HCT116 (cell line): ENCODE measurements around the gene EIF2S3B. TPM values are rescaled to one million over a fixed set of nuclear protein-coding genes. Genes with fewer than 3 reads are reported as not detected.

Experiments
- ATAC-seq: fragments of 200-7000 bp; cut with Tn5 transposase; 2 replicates; pipeline ENCODE4 v1.9.1; 2020; ENCODE audit warnings: mild to moderate bottlenecking, moderate library complexity
- BruUV-seq: library from RNA; stranded (reverse); fragments of 400-500 nt; replicated peaks from 2 replicates; lab custom pipeline; 2021; lab: Mats Ljungman, UMichigan
- CTCF ChIA-PET: fragments of 300-600 bp; sonication (Branson Sonifier 250); formaldehyde crosslinking; loops from one replicate; lab custom pipeline; 2021; ENCODE audit warnings: antibody characterized with exemption; lab: Charles Lee
- POLR2A ChIA-PET: fragments of 300-600, 350-600 bp; sonication (Branson Sonifier 250); formaldehyde crosslinking; loops from one replicate; lab custom pipeline; 2021; ENCODE audit warnings: antibody characterized with exemption; lab: Charles Lee
- RAD21 ChIA-PET, 2 experiments: fragments of 300-600 bp; sonication (Branson Sonifier 250); formaldehyde crosslinking; loops; one replicate each; lab custom pipeline; 2023; ENCODE audit warnings: low total read pairs in 2 of 2; ENCODE audit not compliant: uncharacterized antibody in 2 of 2, unreplicated experiment in 2 of 2, low non-redundant PET in 1 of 2; lab: Charles Lee
- DNase-seq: peaks from one replicate; pipeline ENCODE4 v3.0.0-alpha.2; 2010; ENCODE audit warnings: low read depth, low spot score
- H2AFZ ChIP-seq: fragments of 200-600 bp; shearing (Covaris generic), sonication (generic); 2 replicates; pipeline ENCODE4 v1.6.1; 2017; ENCODE audit warnings: low read depth, mixed run types, mixed read lengths, antibody characterized with exemption, low read length; ENCODE audit not compliant: poor library complexity, severe bottlenecking
- H3K27ac ChIP-seq: 2 replicates; pipeline ENCODE4 v1.5.1; 2012; ENCODE audit warnings: low read depth, low read length
- H3K27me3 ChIP-seq: fragments of 200-600 bp; sonication (generic); 2 replicates; pipeline ENCODE4 v1.6.1; 2016; ENCODE audit warnings: mixed run types, low read length, mixed read lengths; ENCODE audit not compliant: insufficient read depth
- H3K36me3 ChIP-seq, 2 experiments: fragments of 200-500 bp in 1 of 2; fragments of 200-600 bp in 1 of 2; sonication (Bioruptor generic) in 1 of 2; sonication (generic) in 1 of 2; 2 replicates each; pipeline versions ENCODE4 v1.5.1 to v1.6.1; 2014 to 2016; ENCODE audit warnings: low read length in 2 of 2, inconsistent platforms in 1 of 2, mixed read lengths in 1 of 2, mixed run types in 1 of 2; ENCODE audit not compliant: insufficient read depth in 2 of 2, control insufficient read depth in 1 of 2
- H3K4me1 ChIP-seq, 2 experiments: fragments of 200-600 bp in 1 of 2; sonication (generic) in 1 of 2; 2 replicates each; pipeline versions ENCODE4 v1.5.1 to v1.6.1; 2012 to 2017; ENCODE audit warnings: low read length in 2 of 2, inconsistent platforms in 1 of 2, mild to moderate bottlenecking in 1 of 2, mixed read lengths in 1 of 2, mixed run types in 1 of 2, moderate library complexity in 1 of 2; ENCODE audit not compliant: insufficient read depth in 2 of 2, control insufficient read depth in 1 of 2
- H3K4me2 ChIP-seq: fragments of 200-600 bp; sonication (generic); 2 replicates; pipeline ENCODE4 v1.6.1; 2017; ENCODE audit warnings: mixed run types, low read length, mixed read lengths
- H3K4me3 ChIP-seq, 2 experiments: fragments of 200-600 bp in 1 of 2; sonication (generic) in 1 of 2; replicated peaks in 1 of 2; 2 replicates each; pipeline ENCODE4 v1.5.1; 2011 to 2016; ENCODE audit warnings: low read length in 2 of 2, control low read depth in 1 of 2, low read depth in 1 of 2, mild to moderate bottlenecking in 1 of 2, mixed read lengths in 1 of 2, mixed run types in 1 of 2
- H3K79me2 ChIP-seq: fragments of 200-600 bp; sonication (generic); 2 replicates; pipeline ENCODE4 v1.6.1; 2017; ENCODE audit warnings: mild to moderate bottlenecking, mixed run types, low read length, moderate library complexity, mixed read lengths; ENCODE audit not compliant: insufficient read depth
- H3K9ac ChIP-seq: fragments of 200-600 bp; sonication (generic); 2 replicates; pipeline ENCODE4 v1.6.1; 2016; ENCODE audit warnings: low read length, mixed read lengths
- H3K9me2 ChIP-seq: fragments of 200-600 bp; sonication (generic), shearing (Covaris generic); 2 replicates; pipeline ENCODE4 v1.6.1; 2017; ENCODE audit warnings: mixed run types, mild to moderate bottlenecking, moderate library complexity; ENCODE audit not compliant: insufficient read depth
- H3K9me3 ChIP-seq, 2 experiments: fragments of 200-500 bp in 1 of 2; fragments of 200-600 bp in 1 of 2; sonication (Bioruptor generic) in 1 of 2; sonication (generic) in 1 of 2; 2 replicates each; pipeline ENCODE4 v1.6.1; 2014 to 2017; ENCODE audit warnings: low read length in 2 of 2, mixed read lengths in 2 of 2, inconsistent platforms in 1 of 2, low read depth in 1 of 2, mild to moderate bottlenecking in 1 of 2, mixed run types in 1 of 2, moderate library complexity in 1 of 2; ENCODE audit not compliant: control insufficient read depth in 1 of 2, insufficient read depth in 1 of 2
- H4K20me1 ChIP-seq: fragments of 200-600 bp; sonication (generic), shearing (Covaris generic); 2 replicates; pipeline ENCODE4 v1.6.1; 2017; ENCODE audit warnings: mixed run types, mild to moderate bottlenecking, moderate library complexity; ENCODE audit not compliant: insufficient read depth
- CBX3 ChIP-seq: IDR thresholded peaks from 2 replicates; pipeline ENCODE4 v1.6.1; 2012; ENCODE audit warnings: low read depth
- CEBPB ChIP-seq: IDR thresholded peaks from 2 replicates; pipeline ENCODE4 v1.6.1; 2012; ENCODE audit warnings: low read depth
- EGR1 ChIP-seq: IDR thresholded peaks from 2 replicates; pipeline ENCODE4 v1.6.1; 2012; ENCODE audit warnings: low read depth
- ELF1 ChIP-seq: IDR thresholded peaks from 2 replicates; pipeline ENCODE4 v1.6.1; 2012; ENCODE audit warnings: low read depth, borderline replicate concordance
- EZH2phosphoT487 ChIP-seq: fragments of 200-600 bp; IDR thresholded peaks from 2 replicates; pipeline ENCODE4 v1.6.1; 2018; ENCODE audit warnings: antibody characterized with exemption, borderline replicate concordance
- FOSL1 ChIP-seq: IDR thresholded peaks from 2 replicates; pipeline ENCODE4 v1.6.1; 2012; ENCODE audit warnings: low read depth
- RAD21 ChIP-seq: IDR thresholded peaks from 2 replicates; pipeline ENCODE4 v1.6.1; 2012; ENCODE audit warnings: low read depth, mild to moderate bottlenecking
- SIN3A ChIP-seq: IDR thresholded peaks from 2 replicates; pipeline ENCODE4 v1.6.1; 2012; ENCODE audit warnings: low read depth
- SP1 ChIP-seq: IDR thresholded peaks from 2 replicates; pipeline ENCODE4 v1.6.1; 2012; ENCODE audit warnings: low read depth
- SRF ChIP-seq: IDR thresholded peaks from 2 replicates; pipeline ENCODE4 v1.6.1; 2012; ENCODE audit warnings: low read depth
- ZNF274 ChIP-seq: fragments of 200-500 bp; sonication (Bioruptor generic); IDR thresholded peaks from 2 replicates; pipeline ENCODE4 v1.6.1; 2014; ENCODE audit warnings: mild to moderate bottlenecking, low read depth, low read length, inconsistent platforms
- intact Hi-C: fragments of 100-400 bp; cut with micrococcal nuclease; formaldehyde crosslinking; loops from 2 replicates; pipeline ENCODE4 v1.10.0; 2022
- total RNA-seq: library from RNA; stranded (reverse); gene quantifications from one replicate; pipeline ENCODE4 v1.2.1, GENCODE V29; 2021; ENCODE audit not compliant: unreplicated experiment
- TF ChIP-seq, protein P1 (sequence below): IDR thresholded peaks from 2 replicates; pipeline ENCODE4 v1.6.1; 2012
- TF ChIP-seq, protein P2 (sequence below), 3 experiments: fragments of 200-600 bp in 1 of 3; sonication (generic) in 1 of 3; IDR thresholded peaks in 2 of 3; conservative IDR thresholded peaks in 1 of 3; 2 replicates each; pipeline ENCODE4 v1.5.1; 2012 to 2017; ENCODE audit warnings: low read depth in 2 of 3, low read length in 2 of 3, antibody characterized with exemption in 1 of 3, borderline replicate concordance in 1 of 3, control low read depth in 1 of 3, mild to moderate bottlenecking in 1 of 3, mixed read lengths in 1 of 3, mixed run types in 1 of 3, moderate library complexity in 1 of 3; ENCODE audit not compliant: insufficient read depth in 1 of 3
- TF ChIP-seq, protein P3 (sequence below): IDR thresholded peaks from 2 replicates; pipeline ENCODE4 v1.6.1; 2012; ENCODE audit warnings: low read depth

The EIF2S3B gene
- total RNA-seq, 1 experiment from 2014 or later = 1.0 TPM

DNA sequence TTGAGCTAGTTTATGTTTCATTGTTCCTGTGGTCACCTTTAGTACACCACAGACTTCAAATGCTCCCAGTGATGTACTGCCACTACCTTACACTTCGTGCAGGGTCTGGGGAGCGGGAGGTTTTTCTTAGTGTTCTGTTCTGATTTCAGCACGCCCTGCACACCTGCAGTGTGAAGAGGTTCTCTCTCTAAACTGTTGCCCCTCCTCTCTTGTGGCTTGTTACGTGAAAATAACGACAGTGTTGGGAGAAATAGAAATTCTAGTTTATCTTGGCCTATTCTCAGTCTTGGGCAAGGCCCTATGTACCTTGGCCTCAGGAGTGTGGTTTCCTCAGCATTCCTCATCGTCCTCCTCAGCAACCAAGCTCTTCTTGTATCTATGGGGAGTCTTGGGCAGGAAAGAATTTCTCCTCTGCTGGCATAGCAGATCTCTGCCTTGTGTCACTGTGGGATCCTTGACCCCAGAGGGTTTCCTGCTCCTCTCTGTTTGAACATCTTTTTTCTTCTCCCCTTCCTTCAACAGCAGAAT, 48.6 kb downstream of the EIF2S3B start:
- Histone ChIP-seq H3K27ac (no peak overlapping the region), H4K20me1 (no peaks in the 10 kb centered on the region), H3K36me3 (no peaks in the 10 kb centered on the region), H3K4me1 (no peaks in the 10 kb centered on the region), H3K4me3 (no peak overlapping the region), H3K9me3 (no peaks in the 10 kb centered on the region), H3K27me3 (no peaks in the 10 kb centered on the region), H2AFZ (no peak overlapping the region), H3K79me2 (no peaks in the 10 kb centered on the region), H3K4me2 (no peak overlapping the region), H3K9ac (no peak overlapping the region), H3K9me2 (no peaks in the 10 kb centered on the region)
- DNase-seq = no peak
- ChIA-PET RAD21 (no interaction called here), POLR2A (no interaction called here), CTCF (no interaction called here)
- TF ChIP-seq, protein P1, sequence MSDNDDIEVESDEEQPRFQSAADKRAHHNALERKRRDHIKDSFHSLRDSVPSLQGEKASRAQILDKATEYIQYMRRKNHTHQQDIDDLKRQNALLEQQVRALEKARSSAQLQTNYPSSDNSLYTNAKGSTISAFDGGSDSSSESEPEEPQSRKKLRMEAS = no peak
- no peak for TF ChIP-seq ZNF274
- no peak for TF ChIP-seq SRF
- TF ChIP-seq CBX3 = no peak
- TF ChIP-seq, protein P2, sequence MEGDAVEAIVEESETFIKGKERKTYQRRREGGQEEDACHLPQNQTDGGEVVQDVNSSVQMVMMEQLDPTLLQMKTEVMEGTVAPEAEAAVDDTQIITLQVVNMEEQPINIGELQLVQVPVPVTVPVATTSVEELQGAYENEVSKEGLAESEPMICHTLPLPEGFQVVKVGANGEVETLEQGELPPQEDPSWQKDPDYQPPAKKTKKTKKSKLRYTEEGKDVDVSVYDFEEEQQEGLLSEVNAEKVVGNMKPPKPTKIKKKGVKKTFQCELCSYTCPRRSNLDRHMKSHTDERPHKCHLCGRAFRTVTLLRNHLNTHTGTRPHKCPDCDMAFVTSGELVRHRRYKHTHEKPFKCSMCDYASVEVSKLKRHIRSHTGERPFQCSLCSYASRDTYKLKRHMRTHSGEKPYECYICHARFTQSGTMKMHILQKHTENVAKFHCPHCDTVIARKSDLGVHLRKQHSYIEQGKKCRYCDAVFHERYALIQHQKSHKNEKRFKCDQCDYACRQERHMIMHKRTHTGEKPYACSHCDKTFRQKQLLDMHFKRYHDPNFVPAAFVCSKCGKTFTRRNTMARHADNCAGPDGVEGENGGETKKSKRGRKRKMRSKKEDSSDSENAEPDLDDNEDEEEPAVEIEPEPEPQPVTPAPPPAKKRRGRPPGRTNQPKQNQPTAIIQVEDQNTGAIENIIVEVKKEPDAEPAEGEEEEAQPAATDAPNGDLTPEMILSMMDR (IDR thresholded peaks at IDR 0.05 in 2 of 3, conservative IDR thresholded peaks at IDR 0.05 in 1 of 3; ENCODE audit: borderline replicate concordance in 1 of 3, insufficient read depth in 1 of 3, low read depth in 2 of 3, low read length in 2 of 3) = no peak
- TF ChIP-seq SIN3A = no peak
- no peak for TF ChIP-seq CEBPB
- no peak for TF ChIP-seq FOSL1
- TF ChIP-seq, protein P3, sequence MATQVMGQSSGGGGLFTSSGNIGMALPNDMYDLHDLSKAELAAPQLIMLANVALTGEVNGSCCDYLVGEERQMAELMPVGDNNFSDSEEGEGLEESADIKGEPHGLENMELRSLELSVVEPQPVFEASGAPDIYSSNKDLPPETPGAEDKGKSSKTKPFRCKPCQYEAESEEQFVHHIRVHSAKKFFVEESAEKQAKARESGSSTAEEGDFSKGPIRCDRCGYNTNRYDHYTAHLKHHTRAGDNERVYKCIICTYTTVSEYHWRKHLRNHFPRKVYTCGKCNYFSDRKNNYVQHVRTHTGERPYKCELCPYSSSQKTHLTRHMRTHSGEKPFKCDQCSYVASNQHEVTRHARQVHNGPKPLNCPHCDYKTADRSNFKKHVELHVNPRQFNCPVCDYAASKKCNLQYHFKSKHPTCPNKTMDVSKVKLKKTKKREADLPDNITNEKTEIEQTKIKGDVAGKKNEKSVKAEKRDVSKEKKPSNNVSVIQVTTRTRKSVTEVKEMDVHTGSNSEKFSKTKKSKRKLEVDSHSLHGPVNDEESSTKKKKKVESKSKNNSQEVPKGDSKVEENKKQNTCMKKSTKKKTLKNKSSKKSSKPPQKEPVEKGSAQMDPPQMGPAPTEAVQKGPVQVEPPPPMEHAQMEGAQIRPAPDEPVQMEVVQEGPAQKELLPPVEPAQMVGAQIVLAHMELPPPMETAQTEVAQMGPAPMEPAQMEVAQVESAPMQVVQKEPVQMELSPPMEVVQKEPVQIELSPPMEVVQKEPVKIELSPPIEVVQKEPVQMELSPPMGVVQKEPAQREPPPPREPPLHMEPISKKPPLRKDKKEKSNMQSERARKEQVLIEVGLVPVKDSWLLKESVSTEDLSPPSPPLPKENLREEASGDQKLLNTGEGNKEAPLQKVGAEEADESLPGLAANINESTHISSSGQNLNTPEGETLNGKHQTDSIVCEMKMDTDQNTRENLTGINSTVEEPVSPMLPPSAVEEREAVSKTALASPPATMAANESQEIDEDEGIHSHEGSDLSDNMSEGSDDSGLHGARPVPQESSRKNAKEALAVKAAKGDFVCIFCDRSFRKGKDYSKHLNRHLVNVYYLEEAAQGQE = no peak
- TF ChIP-seq RAD21 = no peak
- TF ChIP-seq EZH2phosphoT487 = no peak
- no peak for TF ChIP-seq ELF1
- TF ChIP-seq SP1 = no peak
- TF ChIP-seq EGR1 = no peak
- ATAC-seq = no peak
- BruUV-seq = no TSS peak
- intact Hi-C loops = no loop called here
